Natural killer cell (primary cell): ENCODE measurements around the gene GNAZ. TPM values are rescaled to one million over a fixed set of nuclear protein-coding genes. Genes with fewer than 3 reads are reported as not detected.

ENCODE experiments used
- ATAC-seq, 3 donors: fragments of 150-1000 bp in 2 of 3; fragments of 200-7000 bp in 1 of 3; cut with Tn5 transposase; 1 replicate in 1 of 3; 2 replicates in 2 of 3; pipeline ENCODE4 v1.10.0; 2021; ENCODE audit warnings: mild to moderate bottlenecking in 2 of 3, moderate library complexity in 2 of 3
- DNase-seq, 2 donors: peaks; one replicate each; pipeline versions ENCODE4 v3.0.0 to v3.0.0-alpha.2; 2013 to 2021; ENCODE audit warnings: mixed read lengths in 1 of 2
- H3K27ac ChIP-seq: one replicate; pipeline ENCODE4 v1.5.1; 2013; ENCODE audit warnings: mild to moderate bottlenecking, low read length
- H3K27me3 ChIP-seq: one replicate; pipeline ENCODE4 v1.6.1; 2013; ENCODE audit warnings: low read length; ENCODE audit not compliant: control insufficient read depth, insufficient read depth
- H3K36me3 ChIP-seq: one replicate; pipeline ENCODE4 v1.6.1; 2013; ENCODE audit warnings: low read length; ENCODE audit not compliant: control insufficient read depth, insufficient read depth
- H3K4me1 ChIP-seq: one replicate; pipeline ENCODE4 v1.6.1; 2013; ENCODE audit warnings: low read length; ENCODE audit not compliant: control insufficient read depth, insufficient read depth
- H3K4me3 ChIP-seq: one replicate; pipeline ENCODE4 v1.5.1; 2013; ENCODE audit warnings: low read length
- H3K9me3 ChIP-seq: one replicate; pipeline ENCODE4 v1.6.1; 2013; ENCODE audit warnings: low read length; ENCODE audit not compliant: control insufficient read depth, insufficient read depth
- H3K27ac Mint-ChIP-seq, 2 donors: one replicate each; pipeline ENCODE4 v1.8.0; 2022; ENCODE audit warnings: mild to moderate bottlenecking in 2 of 2, mixed read lengths in 2 of 2, moderate library complexity in 1 of 2
- H3K27me3 Mint-ChIP-seq, 2 donors: one replicate each; pipeline ENCODE4 v1.8.0; 2022; ENCODE audit warnings: low read depth in 2 of 2, mixed read lengths in 2 of 2
- H3K36me3 Mint-ChIP-seq: one replicate; pipeline ENCODE4 v1.8.0; 2022; ENCODE audit warnings: mixed read lengths
- H3K4me1 Mint-ChIP-seq, 2 donors: one replicate each; pipeline ENCODE4 v1.8.0; 2022; ENCODE audit warnings: mixed read lengths in 2 of 2
- H3K4me3 Mint-ChIP-seq: one replicate; pipeline ENCODE4 v1.8.0; 2022; ENCODE audit warnings: mild to moderate bottlenecking, moderate library complexity, mixed read lengths
- H3K9me3 Mint-ChIP-seq, 2 donors: one replicate each; pipeline ENCODE4 v1.8.0; 2022; ENCODE audit warnings: mixed read lengths in 2 of 2
- CTCF ChIP-seq: fragments of 200-600 bp; IDR thresholded peaks from one replicate; pipeline ENCODE4 v1.8.0; 2022; ENCODE audit warnings: antibody characterized with exemption
- WGBS: methylation state at CpG from one replicate; pipeline ENCODE4 v1.1.7; 2013; ENCODE audit warnings: missing lambda C conversion rate; ENCODE audit not compliant: insufficient coverage; 5-methylcytosine and 5-hydroxymethylcytosine counted together
- intact Hi-C: fragments of 100-400 bp; cut with micrococcal nuclease; formaldehyde crosslinking; loops from one replicate; pipeline ENCODE4 v1.14.2; 2022
- total RNA-seq, 4 donors: library from RNA; stranded (reverse); fragments of 120-200 nt in 1 of 4; gene quantifications; one replicate each; pipeline versions ENCODE4 v1.2.3 to v1.2.4, GENCODE V29; 2013 to 2022

The GNAZ gene
- total RNA-seq, 3 donors from 2014 or later (not counting 1 experiment from before 2014, with no cell fraction given), result 4.5 to 7.5 (median 5.6) TPM

- Mint-ChIP-seq H3K4me1 (no peaks in the 10 kb centered on the region), H3K27ac (no peak overlapping the region), H3K9me3 (no peaks in the 10 kb centered on the region), H3K27me3 (no peaks in the 10 kb centered on the region), H3K36me3 (no peaks in the 10 kb centered on the region), H3K4me3 (no peak overlapping the region)
- no peak for ATAC-seq
- no peak overlapping the region for H3K27ac ChIP-seq
- H3K27me3 ChIP-seq, result no peaks in the 10 kb centered on the region
- no peaks in the 10 kb centered on the region for H3K9me3 ChIP-seq
- no peak overlapping the region for H3K4me3 ChIP-seq
- H3K36me3 ChIP-seq, result no peaks in the 10 kb centered on the region
- DNase-seq, result no peak
- H3K4me1 ChIP-seq, result no peaks in the 10 kb centered on the region
- intact Hi-C loops, result no loop called here
- WGBS, result 87% methylated on average over 7 of the region's 7 CpGs
- TF ChIP-seq CTCF, result no peak
Measured at GRCh38 chr22:23100124-23100801, 29.9 kb downstream of the GNAZ start.

DNA sequence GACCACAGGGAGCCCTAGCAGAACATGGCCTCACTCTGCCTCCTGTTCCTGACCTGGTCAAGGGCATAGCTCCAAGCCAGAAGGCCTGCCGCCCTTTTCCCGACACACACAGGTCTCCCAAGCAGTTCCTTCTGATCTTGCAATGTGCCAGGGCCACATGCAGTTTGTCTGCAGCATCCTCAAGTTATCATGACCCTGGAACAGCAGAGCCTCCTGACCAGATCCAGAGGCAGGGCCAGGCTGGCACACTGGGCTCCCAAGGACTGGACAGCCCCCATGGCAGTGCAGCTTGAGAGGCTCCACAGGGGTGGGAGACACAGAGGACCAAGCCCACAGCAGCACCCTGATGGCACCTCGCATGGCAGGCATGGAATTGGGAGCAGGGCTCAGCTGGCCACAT, 31.2 kb downstream of the GNAZ start:
- H3K27ac Mint-ChIP-seq, result no peak overlapping the region
- TF ChIP-seq CTCF, result no peak
- H3K4me1 Mint-ChIP-seq, result no peaks in the 10 kb centered on the region
- no peaks in the 10 kb centered on the region for H3K4me1 ChIP-seq
- no peaks in the 10 kb centered on the region for H3K36me3 Mint-ChIP-seq
- H3K4me3 ChIP-seq, result no peak overlapping the region
- no peaks in the 10 kb centered on the region for H3K9me3 Mint-ChIP-seq
- H3K36me3 ChIP-seq, result no peaks in the 10 kb centered on the region
- H3K4me3 Mint-ChIP-seq, result no peak overlapping the region
- no peaks in the 10 kb centered on the region for H3K27me3 ChIP-seq
- intact Hi-C loops, result no loop called here
- no peak overlapping the region for H3K27ac ChIP-seq
- ATAC-seq, result no peak
- no peak for DNase-seq
- H3K27me3 Mint-ChIP-seq, result no peaks in the 10 kb centered on the region
- 91% methylated on average over 3 of the region's 3 CpGs for WGBS
- H3K9me3 ChIP-seq, result no peaks in the 10 kb centered on the region

DNA sequence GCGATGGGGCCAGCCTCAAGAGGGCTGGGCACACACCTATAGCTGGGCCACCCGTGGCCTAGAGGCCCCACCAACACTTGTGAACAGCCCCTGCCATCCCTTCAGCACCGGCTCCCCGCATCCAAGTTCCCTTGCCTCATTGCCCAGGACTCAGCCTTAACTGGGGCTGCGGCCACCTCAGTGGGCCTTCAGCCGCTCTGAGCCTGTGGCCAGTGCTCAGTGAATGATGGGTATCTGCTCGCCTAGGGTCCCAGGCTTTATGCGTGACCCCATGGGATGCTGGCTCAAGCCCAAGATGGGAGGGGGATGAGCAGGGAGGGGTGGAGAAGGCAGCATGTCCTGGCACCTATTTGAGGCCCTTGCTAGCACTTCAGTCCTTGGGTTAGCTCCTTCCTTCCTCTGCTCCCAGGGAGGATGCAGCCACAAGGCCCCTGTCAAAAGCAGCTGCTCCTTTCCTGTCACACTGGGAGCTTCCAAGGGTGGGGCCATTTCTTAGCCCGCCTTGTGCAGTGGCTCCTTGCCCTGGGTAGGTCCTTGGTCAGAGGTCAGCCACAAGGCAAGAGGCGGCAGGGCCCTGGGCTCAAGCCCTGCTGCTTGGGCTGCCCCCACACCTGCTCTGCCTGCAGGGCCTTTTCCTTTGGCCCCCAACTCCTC, 31.8 kb downstream of the GNAZ start:
- no peaks in the 10 kb centered on the region for H3K9me3 Mint-ChIP-seq
- ATAC-seq, result no peak
- no peak overlapping the region for H3K4me3 ChIP-seq
- no peak overlapping the region for H3K27ac ChIP-seq
- H3K4me1 Mint-ChIP-seq, result no peaks in the 10 kb centered on the region
- no peak for DNase-seq
- H3K27ac Mint-ChIP-seq, result no peak overlapping the region
- TF ChIP-seq CTCF, result no peak
- H3K4me1 ChIP-seq, result no peaks in the 10 kb centered on the region
- no peaks in the 10 kb centered on the region for H3K36me3 Mint-ChIP-seq
- no peak overlapping the region for H3K4me3 Mint-ChIP-seq
- no peaks in the 10 kb centered on the region for H3K27me3 ChIP-seq
- H3K27me3 Mint-ChIP-seq, result no peaks in the 10 kb centered on the region
- no peaks in the 10 kb centered on the region for H3K36me3 ChIP-seq
- intact Hi-C loops, result no loop called here
- H3K9me3 ChIP-seq, result no peaks in the 10 kb centered on the region
- WGBS, result 95% methylated on average over 10 of the region's 10 CpGs

DNA sequence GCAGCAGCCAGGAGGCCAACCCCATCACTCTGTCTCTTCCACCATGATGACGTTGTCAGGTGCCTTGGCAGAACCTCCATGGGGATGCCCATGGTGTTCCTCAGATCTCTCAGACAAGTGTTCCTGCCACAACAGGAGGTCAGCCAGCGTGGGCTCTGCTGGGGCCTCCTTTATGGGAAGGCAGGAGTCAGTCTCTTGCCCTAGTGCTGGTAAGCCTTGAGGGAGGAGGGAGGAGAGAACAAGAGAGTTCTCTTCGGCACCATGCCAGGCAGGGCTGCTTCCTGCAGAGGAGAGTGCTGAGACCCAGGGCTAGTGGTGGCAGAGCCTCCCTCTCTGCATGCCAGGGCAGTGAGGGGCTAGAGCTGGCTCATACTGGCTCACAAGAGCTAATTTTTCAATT, 32.5 kb downstream of the GNAZ start:
- Mint-ChIP-seq H3K4me1 (no peaks in the 10 kb centered on the region), H3K9me3 (no peaks in the 10 kb centered on the region), H3K27me3 (no peaks in the 10 kb centered on the region), H3K4me3 (no peak overlapping the region), H3K27ac (no peak overlapping the region), H3K36me3 (no peaks in the 10 kb centered on the region)
- intact Hi-C loops, result no loop called here
- Histone ChIP-seq H3K4me1 (no peaks in the 10 kb centered on the region), H3K9me3 (no peaks in the 10 kb centered on the region), H3K36me3 (no peaks in the 10 kb centered on the region), H3K4me3 (no peak overlapping the region), H3K27ac (no peak overlapping the region), H3K27me3 (no peaks in the 10 kb centered on the region)
- ATAC-seq, result no peak
- WGBS, result 84% methylated on average over 3 of the region's 3 CpGs
- DNase-seq, result no peak
- TF ChIP-seq CTCF, result no peak
